GM18505 (cell line): ENCODE measurements around the gene LEMD2.

Source experiments
- ATAC-seq: cut with Tn5 transposase; IDR thresholded peaks from one replicate; pipeline ENCODE4 v1.9.1; 2021; ENCODE audit not compliant: unreplicated experiment
- POLR2A ChIP-seq: IDR thresholded peaks from 4 replicates; pipeline ENCODE4 v1.6.1; 2011; ENCODE audit warnings: borderline replicate concordance; ENCODE audit not compliant: insufficient read depth, insufficient read length; ENCODE audit errors: extremely low read depth

The LEMD2 gene

DNA sequence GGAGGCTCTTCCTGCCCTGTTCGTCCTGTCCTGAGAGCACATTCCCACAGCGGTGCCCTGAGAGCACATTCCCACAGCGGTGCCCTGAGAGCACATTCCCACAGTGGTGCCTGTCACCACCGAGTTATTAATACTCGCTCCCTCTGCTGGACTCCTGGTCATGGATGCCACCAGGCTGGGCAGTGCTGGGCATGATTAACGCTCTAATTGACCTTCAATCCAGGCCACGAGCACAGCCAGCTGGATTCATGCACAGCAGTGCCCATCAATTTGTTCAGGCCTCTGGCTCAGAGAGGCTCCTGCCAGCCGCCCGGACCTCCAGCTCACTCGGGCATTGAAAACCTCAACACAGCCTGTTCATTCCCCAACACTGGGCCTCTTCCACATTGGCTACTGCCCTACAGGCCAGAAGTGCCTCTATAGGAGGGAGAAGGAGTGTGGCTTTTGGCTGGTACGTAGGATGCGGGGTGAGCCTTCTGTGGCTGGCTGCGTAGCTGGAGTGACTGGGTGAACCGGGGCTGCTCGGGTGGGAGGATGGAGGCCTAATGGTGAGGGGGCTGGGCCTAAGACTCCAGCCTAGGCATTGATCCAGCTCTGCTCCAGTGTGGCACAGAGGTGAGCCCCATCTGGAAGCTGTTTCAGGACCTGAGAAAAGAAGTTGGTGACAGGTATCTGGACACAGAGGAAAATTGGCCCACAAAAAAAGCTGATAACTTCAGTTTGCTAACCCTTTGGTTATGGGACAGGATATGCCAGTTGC, 51.5 kb downstream of the LEMD2 start:
- no peak for ATAC-seq
- no peak for TF ChIP-seq POLR2A

DNA sequence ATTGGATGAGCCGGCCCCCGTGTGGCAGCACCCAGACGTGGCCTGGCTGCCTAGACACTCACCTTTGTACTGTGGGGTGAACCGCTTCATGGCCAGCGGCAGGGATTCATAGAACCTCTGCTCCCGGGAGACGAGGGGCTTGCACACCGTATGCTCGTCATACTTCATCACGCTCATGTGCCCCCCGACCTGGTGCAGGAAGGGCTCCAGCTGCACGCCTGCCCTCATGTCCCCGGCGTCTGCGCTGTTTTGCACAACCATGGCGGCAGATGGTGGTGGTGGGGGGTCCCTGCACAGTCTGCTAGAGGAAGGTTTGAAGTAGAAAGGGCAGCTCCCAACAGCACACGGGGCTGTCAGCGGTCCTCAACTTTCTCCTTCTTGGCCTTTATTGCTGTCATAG, 53.7 kb downstream of the LEMD2 start:
- TF ChIP-seq POLR2A, result no peak
- ATAC-seq, result no peak

DNA sequence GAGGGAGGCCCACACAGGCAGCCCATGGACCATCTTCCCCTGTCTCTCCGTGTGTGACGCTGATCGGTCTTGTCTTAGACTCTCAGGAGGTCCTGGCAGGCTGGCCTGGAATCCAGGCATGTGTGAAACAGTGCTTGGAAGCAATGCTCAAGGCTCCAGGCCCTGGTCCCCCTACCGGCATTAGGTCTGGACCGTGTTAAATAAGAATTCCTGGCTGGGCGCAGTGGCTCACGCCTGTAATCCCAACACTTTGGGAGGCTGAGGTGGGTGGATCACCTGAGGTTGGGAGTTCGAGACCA, 55.3 kb downstream of the LEMD2 start:
- no peak for TF ChIP-seq POLR2A
- ATAC-seq, result no peak

GRCh38 chr6:33732817-33733708, 55.9 kb downstream of the LEMD2 start:
- ATAC-seq, result no peak
- TF ChIP-seq POLR2A, result no peak

GRCh38 chr6:33732385-33732784, 56.5 kb downstream of the LEMD2 start:
- no peak for ATAC-seq
- TF ChIP-seq POLR2A, result no peak

DNA sequence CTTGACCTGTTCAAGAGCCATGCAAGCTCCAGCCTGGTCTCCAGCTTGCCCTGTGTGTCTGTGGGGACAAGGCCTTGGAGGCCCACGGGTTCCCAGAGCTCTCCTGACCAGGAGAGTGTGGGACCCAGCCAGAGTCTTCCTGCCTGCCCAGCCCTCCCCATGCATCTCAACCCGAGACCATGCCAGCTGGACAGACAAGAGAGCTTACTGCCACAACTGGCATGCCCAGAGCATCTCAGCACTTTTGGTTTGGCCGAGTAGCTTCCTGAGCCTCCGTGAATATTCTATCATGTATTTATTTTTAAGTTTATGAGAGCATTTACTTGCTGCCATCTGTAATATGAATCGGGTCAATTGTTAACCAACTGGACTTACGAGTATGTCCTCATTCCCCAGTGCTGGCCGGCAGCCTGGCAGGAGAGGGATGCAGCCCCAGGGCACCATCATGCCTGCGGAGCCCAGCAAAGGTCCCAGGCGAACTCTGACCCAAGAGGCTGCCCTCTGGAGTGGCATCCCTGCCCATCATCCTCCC, 57.1 kb downstream of the LEMD2 start:
- no peak for ATAC-seq
- TF ChIP-seq POLR2A, result no peak

GRCh38 chr6:33731035-33731434, 57.9 kb downstream of the LEMD2 start:
- no peak for ATAC-seq

DNA sequence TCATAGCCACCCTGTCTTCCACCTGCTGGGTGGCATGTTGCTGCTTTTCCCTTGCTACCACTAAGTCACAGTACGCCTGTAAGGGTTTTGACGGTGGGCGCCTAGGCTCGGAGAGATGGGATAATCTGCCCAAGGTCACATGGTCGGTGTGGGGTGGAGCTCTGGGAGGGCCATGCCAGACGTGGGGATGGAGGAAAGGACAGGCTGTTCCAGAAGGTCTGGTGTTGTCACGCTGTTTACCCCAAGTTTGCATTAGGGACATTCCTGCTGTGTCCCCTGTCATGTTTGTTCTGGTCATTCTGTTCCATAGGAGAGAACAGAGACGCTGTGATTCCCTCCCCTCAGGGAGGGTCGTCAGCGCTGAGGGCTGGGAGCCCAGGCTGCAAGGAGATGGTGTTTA, 58.3 kb downstream of the LEMD2 start:
- TF ChIP-seq POLR2A, result no peak
- no peak for ATAC-seq

More at GRCh38 chr6:33731035-33731434, 57.9 kb downstream of the LEMD2 start:
- TF ChIP-seq POLR2A, result no peak

DNA sequence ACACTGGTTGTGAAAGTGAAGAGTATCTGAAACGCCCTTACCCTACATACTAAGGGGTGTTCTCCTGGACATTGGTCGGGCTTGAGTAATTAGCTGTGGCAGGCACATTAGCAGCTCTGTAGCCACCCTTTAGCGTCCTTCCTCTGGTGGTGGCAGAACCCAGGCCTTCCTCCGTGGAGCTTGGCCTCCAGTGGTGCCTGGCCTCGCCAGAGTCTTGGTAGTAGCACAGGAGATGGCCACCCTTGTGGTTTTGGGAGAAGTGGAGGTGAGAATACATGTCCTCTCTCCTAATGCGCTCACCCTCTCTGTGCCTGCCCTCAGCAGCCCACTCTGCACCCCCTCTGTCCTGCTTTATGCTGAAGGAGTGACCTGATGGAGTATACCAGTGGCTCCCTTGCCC, 59.9 kb downstream of the LEMD2 start:
- no peak for ATAC-seq
- TF ChIP-seq POLR2A, result no peak

GRCh38 chr6:33728438-33728837, 60.5 kb downstream of the LEMD2 start:
- TF ChIP-seq POLR2A, result no peak
- no peak for ATAC-seq

DNA sequence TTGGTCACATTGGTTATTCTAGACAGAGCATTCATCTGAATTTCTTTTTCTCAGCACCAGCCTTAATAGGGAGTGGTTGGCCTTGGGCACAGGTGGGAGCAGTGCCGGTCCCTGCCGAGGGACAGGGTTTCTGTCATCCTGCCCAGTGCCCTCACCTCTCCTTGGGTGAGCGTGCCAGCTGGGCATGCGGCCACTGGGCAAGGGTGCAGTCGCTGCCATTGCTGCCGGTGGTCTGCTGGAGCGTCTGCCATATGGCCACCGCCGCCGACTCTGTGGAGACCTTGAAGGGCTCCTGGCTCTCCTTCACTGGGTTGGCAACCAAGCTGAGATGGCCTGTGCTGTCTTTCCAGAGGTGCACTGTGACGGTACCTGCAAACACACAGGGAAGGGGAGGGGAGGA, 61.0 kb downstream of the LEMD2 start:
- ATAC-seq, result no peak
- no peak for TF ChIP-seq POLR2A

DNA sequence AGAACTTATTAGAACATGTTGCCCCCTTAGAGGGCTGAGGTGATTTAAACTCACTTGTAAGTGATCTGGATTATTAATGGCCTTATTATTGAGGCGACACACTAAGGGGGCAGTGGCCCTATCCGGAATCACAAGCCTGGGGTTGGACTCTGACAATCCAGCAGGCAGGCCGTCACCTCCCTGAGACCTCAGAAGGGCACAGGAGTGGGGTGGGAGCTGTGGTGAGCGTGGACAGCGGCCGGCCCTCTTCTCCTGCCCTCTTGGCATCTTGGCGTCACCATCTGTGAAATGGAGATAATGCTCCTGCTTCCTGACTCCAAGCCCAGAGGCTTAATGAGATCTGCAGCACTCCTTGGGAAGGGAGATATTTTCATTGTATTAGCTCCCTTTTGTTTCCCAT, 61.8 kb downstream of the LEMD2 start:
- no peak for TF ChIP-seq POLR2A
- ATAC-seq, result no peak

GRCh38 chr6:33726696-33727095, 62.2 kb downstream of the LEMD2 start:
- no peak for TF ChIP-seq POLR2A
- no peak for ATAC-seq
